ENCODE measurements around the gene ANAPC4. TPM values are rescaled to one million over a fixed set of nuclear protein-coding genes. Genes with fewer than 3 reads are reported as not detected.

The ANAPC4 gene
- total RNA-seq (ENCODE audit: low replicate concordance), result 11.9 and 16.5 TPM in 2 replicates

GRCh38 chr4:25376754-25377571 lies at the start of gene ANAPC4:
ANAPC4 (plus strand) TSS chr4:25377263; CDS start chr4:25377428, 165 bp downstream.

Other genes starting within 250 kb of the ANAPC4 start
- 5.2 and 7.1 TPM in 2 replicates for gene SEPSECS, start 216.8 kb upstream of the ANAPC4 start, total RNA-seq (ENCODE audit: low replicate concordance)
- gene PI4K2B, start 143.2 kb upstream of the ANAPC4 start, total RNA-seq (ENCODE audit: low replicate concordance), result 7.8 and 16.3 TPM in 2 replicates
- gene ZCCHC4, start 64.5 kb upstream of the ANAPC4 start, total RNA-seq (ENCODE audit: low replicate concordance), result 6.2 and 10.4 TPM in 2 replicates

All from smooth muscle cell of the coronary artery (primary cell).